IMR-90 (cell line): ENCODE measurements around the gene HIVEP3.

Source experiments
- CEBPB ChIP-seq: IDR thresholded peaks from 2 replicates; pipeline ENCODE4 v1.6.1; 2012; ENCODE audit warnings: low read depth, low read length, improper control_type of control experiment
- MAFK ChIP-seq: IDR thresholded peaks from 2 replicates; pipeline ENCODE4 v1.6.1; 2012; ENCODE audit warnings: low read depth, low read length, improper control_type of control experiment
- MXI1 ChIP-seq: IDR thresholded peaks from 2 replicates; pipeline ENCODE4 v1.6.1; 2012; ENCODE audit warnings: low read depth, mild to moderate bottlenecking, low read length, moderate library complexity, borderline replicate concordance
- POLR2A ChIP-seq: IDR thresholded peaks from 2 replicates; pipeline ENCODE4 v1.6.1; 2012; ENCODE audit warnings: mild to moderate bottlenecking, low read depth, low read length
- RAD21 ChIP-seq: IDR thresholded peaks from 2 replicates; pipeline ENCODE4 v1.6.1; 2012; ENCODE audit warnings: low read length, improper control_type of control experiment
- TF ChIP-seq, protein P1 (sequence below): conservative IDR thresholded peaks from 2 replicates; pipeline ENCODE4 v1.5.1; 2012; ENCODE audit warnings: mild to moderate bottlenecking, low read depth, low read length, improper control_type of control experiment
- TF ChIP-seq, protein P2 (sequence below): fragments of 150-350 bp; IDR thresholded peaks from 2 replicates; pipeline ENCODE4 v1.6.1; 2017; ENCODE audit warnings: mild to moderate bottlenecking, antibody characterized with exemption, low read length, low read depth
- TF ChIP-seq, protein P3 (sequence below): fragments of 150-350 bp; IDR thresholded peaks from 2 replicates; pipeline ENCODE4 v1.6.1; 2016; ENCODE audit warnings: low read depth, mild to moderate bottlenecking, low read length, moderate library complexity, borderline replicate concordance

GRCh38 chr1:41789661-41790330 is 128.9 kb downstream of the HIVEP3 start:
- TF ChIP-seq POLR2A (no peak), RAD21 (no peak), MAFK (no peak), MXI1 (no peak), CEBPB (no peak)
- TF ChIP-seq, protein P1, sequence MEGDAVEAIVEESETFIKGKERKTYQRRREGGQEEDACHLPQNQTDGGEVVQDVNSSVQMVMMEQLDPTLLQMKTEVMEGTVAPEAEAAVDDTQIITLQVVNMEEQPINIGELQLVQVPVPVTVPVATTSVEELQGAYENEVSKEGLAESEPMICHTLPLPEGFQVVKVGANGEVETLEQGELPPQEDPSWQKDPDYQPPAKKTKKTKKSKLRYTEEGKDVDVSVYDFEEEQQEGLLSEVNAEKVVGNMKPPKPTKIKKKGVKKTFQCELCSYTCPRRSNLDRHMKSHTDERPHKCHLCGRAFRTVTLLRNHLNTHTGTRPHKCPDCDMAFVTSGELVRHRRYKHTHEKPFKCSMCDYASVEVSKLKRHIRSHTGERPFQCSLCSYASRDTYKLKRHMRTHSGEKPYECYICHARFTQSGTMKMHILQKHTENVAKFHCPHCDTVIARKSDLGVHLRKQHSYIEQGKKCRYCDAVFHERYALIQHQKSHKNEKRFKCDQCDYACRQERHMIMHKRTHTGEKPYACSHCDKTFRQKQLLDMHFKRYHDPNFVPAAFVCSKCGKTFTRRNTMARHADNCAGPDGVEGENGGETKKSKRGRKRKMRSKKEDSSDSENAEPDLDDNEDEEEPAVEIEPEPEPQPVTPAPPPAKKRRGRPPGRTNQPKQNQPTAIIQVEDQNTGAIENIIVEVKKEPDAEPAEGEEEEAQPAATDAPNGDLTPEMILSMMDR, result no peak
- TF ChIP-seq, protein P2, sequence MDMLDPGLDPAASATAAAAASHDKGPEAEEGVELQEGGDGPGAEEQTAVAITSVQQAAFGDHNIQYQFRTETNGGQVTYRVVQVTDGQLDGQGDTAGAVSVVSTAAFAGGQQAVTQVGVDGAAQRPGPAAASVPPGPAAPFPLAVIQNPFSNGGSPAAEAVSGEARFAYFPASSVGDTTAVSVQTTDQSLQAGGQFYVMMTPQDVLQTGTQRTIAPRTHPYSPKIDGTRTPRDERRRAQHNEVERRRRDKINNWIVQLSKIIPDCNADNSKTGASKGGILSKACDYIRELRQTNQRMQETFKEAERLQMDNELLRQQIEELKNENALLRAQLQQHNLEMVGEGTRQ, result no peak
- TF ChIP-seq, protein P3, sequence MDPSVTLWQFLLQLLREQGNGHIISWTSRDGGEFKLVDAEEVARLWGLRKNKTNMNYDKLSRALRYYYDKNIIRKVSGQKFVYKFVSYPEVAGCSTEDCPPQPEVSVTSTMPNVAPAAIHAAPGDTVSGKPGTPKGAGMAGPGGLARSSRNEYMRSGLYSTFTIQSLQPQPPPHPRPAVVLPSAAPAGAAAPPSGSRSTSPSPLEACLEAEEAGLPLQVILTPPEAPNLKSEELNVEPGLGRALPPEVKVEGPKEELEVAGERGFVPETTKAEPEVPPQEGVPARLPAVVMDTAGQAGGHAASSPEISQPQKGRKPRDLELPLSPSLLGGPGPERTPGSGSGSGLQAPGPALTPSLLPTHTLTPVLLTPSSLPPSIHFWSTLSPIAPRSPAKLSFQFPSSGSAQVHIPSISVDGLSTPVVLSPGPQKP, result no peak
